GM12892 (cell line): ENCODE measurements around the gene DHX16.

Experiments used
- POLR2A ChIP-seq: IDR thresholded peaks from 2 replicates; pipeline ENCODE4 v1.6.1; 2011; ENCODE audit warnings: low read depth, low read length, control low read depth
- POLR2AphosphoS5 ChIP-seq: IDR thresholded peaks from 2 replicates; pipeline ENCODE4 v1.6.1; 2011; ENCODE audit warnings: low read depth, low read length, control low read depth
- TAF1 ChIP-seq: IDR thresholded peaks from 2 replicates; pipeline ENCODE4 v1.6.1; 2011; ENCODE audit warnings: low read depth, mild to moderate bottlenecking, control low read depth, low read length, borderline replicate concordance

GRCh38 chr6:30711758-30712380 is 39.1 kb upstream of the DHX16 start:
- TF ChIP-seq TAF1 (no peak), POLR2A (no peak; the same call in 1 of the 2 replicates), POLR2AphosphoS5 (no peak; the same call in 1 of the 2 replicates)
